ENCODE measurements around the gene MDM2. TPM values are rescaled to one million over a fixed set of nuclear protein-coding genes. Genes with fewer than 3 reads are reported as not detected.

Gene MDM2
- total RNA-seq, 1 experiment from 2014 or later: 86.4 TPM

DNA sequence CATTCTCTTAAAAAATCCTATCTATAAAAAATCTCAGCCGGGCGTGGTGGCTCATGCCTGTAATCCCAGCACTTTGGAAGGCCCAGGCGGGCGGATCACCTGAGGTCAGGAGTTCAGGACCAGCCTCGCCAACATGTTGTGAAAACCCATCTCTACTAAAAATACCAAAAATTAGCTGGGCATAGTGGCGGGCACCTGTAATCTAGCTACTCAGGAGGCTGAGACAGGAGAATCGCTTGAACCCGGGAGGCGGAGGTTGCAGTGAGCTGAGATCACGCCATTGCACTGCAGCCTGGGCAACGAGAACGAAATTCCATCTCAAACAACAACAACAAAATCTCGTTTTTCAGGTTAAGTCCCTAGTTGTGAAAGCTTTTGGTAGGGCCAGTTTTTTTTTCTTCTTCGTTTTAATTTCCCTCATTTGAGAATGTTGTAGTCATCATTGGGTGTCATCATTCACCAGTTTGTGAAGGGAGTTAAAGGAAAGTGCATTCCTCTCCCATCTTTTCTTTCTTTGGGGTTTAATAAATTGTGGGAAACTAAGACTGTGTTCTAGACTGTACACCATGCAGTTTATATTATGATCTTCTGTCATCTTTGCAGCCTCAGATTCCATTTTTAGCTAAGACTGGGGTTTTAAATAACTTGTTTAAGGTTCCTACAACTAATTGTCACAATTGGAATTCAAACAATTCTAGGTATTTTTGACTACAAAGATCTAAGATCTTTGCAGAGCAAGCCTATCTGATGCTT is 23.9 kb downstream of the MDM2 start:
- Histone ChIP-seq H2AFZ (ENCODE audit: low read length) (no peak overlapping the region), H3K9ac (ENCODE audit: low read length) (no peak overlapping the region), H3K9me3 (ENCODE audit: low read length) (no peaks in the 10 kb centered on the region), H4K20me1 (ENCODE audit: low read length) (no peaks in the 10 kb centered on the region), H3K4me3 (ENCODE audit: low read length) (no peak overlapping the region), H3K9me2 (replicated peaks; ENCODE audit: low read length) (no peaks in the 10 kb centered on the region), H3K27ac (ENCODE audit: low read length) (no peak overlapping the region), H3K27me3 (ENCODE audit: low read length) (no peaks in the 10 kb centered on the region), H3K36me3 (ENCODE audit: low read depth, low read length) (peaks cover 55% of the 10 kb centered on the region), H3F3A (ENCODE audit: low read length, unreplicated experiment) (no peaks in the 10 kb centered on the region), H3K4me1 (ENCODE audit: insufficient read depth, low read length) (peaks cover 8% of the 10 kb centered on the region), H3K4me2 (ENCODE audit: low read length) (no peak overlapping the region), H3K79me2 (ENCODE audit: low read length) (no peaks in the 10 kb centered on the region; the same call in 1 of the 2 replicates)
- POLR2A ChIA-PET (ENCODE audit: unreplicated experiment): no interaction called here
- no TSS peak for BruUV-seq (replicated peaks)
- CTCF ChIA-PET: no interaction called here
- ATAC-seq (no peak), DNase-seq (no peak)
- no peak for TF ChIP-seq EZH2 (IDR thresholded peaks at IDR 0.05; ENCODE audit: low read length, unreplicated experiment)
- TF ChIP-seq EZH2phosphoT487 (IDR thresholded peaks at IDR 0.05; ENCODE audit: borderline replicate concordance, low read length): no peak
- intact Hi-C loops (cut with micrococcal nuclease): no loop called here

DNA sequence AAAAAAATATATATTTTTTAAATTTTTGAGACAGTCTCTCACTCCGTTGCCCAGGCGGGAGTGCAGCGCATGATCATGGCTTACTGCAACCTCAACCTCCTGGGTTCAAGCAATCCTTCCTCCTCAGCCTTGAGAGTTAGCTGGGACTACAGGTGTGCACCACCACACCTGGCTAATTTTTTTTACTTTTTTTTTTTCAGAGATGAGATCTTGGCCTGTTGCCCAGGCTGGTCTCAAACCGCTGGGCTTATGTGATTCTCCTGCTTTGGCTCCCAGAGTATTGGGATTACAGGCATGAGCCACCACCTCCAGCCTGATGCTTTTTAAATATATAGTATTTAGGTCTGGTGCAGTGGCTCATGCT is 24.5 kb downstream of the MDM2 start:
- intact Hi-C loops (cut with micrococcal nuclease): no loop called here
- CTCF ChIA-PET: no interaction called here
- H3K36me3 ChIP-seq (ENCODE audit: low read depth, low read length): peaks cover 60% of the 10 kb centered on the region

DNA sequence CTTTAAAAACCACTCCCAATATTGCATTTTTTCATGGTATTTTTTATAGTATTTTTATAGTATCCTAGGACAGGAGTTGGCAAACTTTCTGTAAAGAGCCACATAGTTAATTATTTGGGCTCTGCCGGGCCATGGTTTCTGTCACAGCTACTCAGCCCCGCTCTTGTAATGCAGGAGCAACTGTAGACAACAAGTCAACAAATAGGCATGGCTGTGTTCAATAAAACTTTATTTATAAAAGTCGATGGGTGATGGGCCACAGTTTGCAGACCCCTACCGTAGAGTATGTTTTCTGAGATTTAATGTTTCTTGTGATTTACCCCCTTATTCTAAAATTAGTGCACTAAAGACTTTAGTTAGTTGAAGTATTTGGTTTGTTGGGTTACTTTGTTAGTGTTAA is 25.5 kb downstream of the MDM2 start:
- TF ChIP-seq, protein P1, sequence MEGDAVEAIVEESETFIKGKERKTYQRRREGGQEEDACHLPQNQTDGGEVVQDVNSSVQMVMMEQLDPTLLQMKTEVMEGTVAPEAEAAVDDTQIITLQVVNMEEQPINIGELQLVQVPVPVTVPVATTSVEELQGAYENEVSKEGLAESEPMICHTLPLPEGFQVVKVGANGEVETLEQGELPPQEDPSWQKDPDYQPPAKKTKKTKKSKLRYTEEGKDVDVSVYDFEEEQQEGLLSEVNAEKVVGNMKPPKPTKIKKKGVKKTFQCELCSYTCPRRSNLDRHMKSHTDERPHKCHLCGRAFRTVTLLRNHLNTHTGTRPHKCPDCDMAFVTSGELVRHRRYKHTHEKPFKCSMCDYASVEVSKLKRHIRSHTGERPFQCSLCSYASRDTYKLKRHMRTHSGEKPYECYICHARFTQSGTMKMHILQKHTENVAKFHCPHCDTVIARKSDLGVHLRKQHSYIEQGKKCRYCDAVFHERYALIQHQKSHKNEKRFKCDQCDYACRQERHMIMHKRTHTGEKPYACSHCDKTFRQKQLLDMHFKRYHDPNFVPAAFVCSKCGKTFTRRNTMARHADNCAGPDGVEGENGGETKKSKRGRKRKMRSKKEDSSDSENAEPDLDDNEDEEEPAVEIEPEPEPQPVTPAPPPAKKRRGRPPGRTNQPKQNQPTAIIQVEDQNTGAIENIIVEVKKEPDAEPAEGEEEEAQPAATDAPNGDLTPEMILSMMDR (conservative IDR thresholded peaks at IDR 0.05; ENCODE audit: low read depth, low read length): no peak
- no peak for TF ChIP-seq EZH2 (IDR thresholded peaks at IDR 0.05; ENCODE audit: low read length, unreplicated experiment)
- no peak for TF ChIP-seq EZH2phosphoT487 (IDR thresholded peaks at IDR 0.05; ENCODE audit: borderline replicate concordance, low read length)
- H3K9me2 ChIP-seq (replicated peaks; ENCODE audit: low read length): no peaks in the 10 kb centered on the region

More for the DNA sequence above, 24.5 kb downstream of the MDM2 start:
- H3K4me1 ChIP-seq (ENCODE audit: insufficient read depth, low read length): peaks cover 3% of the 10 kb centered on the region; the same call in 1 of the 2 replicates
- no peak overlapping the region for H3K27ac ChIP-seq (ENCODE audit: low read length)
- no peak overlapping the region for H3K4me2 ChIP-seq (ENCODE audit: low read length)
- no peaks in the 10 kb centered on the region for H4K20me1 ChIP-seq (ENCODE audit: low read length)
- no TSS peak for BruUV-seq (replicated peaks)
- H3F3A ChIP-seq (ENCODE audit: low read length, unreplicated experiment): no peaks in the 10 kb centered on the region
- H3K79me2 ChIP-seq (ENCODE audit: low read length): no peaks in the 10 kb centered on the region; the same call in 1 of the 2 replicates
- DNase-seq (no peak), ATAC-seq (no peak)
- TF ChIP-seq EZH2phosphoT487 (IDR thresholded peaks at IDR 0.05; ENCODE audit: borderline replicate concordance, low read length) (no peak), EZH2 (IDR thresholded peaks at IDR 0.05; ENCODE audit: low read length, unreplicated experiment) (no peak)
- TF ChIP-seq, protein P1 (conservative IDR thresholded peaks at IDR 0.05; ENCODE audit: low read depth, low read length): no peak
- no peaks in the 10 kb centered on the region for H3K27me3 ChIP-seq (ENCODE audit: low read length)
- H3K4me3 ChIP-seq (ENCODE audit: low read length): no peak overlapping the region
- H3K9me3 ChIP-seq (ENCODE audit: low read length): no peaks in the 10 kb centered on the region
- no peak overlapping the region for H3K9ac ChIP-seq (ENCODE audit: low read length)
- no peak overlapping the region for H2AFZ ChIP-seq (ENCODE audit: low read length)
- H3K9me2 ChIP-seq (replicated peaks; ENCODE audit: low read length): no peaks in the 10 kb centered on the region
- POLR2A ChIA-PET (ENCODE audit: unreplicated experiment): no interaction called here

More for the DNA sequence above, 25.5 kb downstream of the MDM2 start:
- ATAC-seq (no peak), DNase-seq (no peak)
- no peak overlapping the region for H2AFZ ChIP-seq (ENCODE audit: low read length)
- no peaks in the 10 kb centered on the region for H3F3A ChIP-seq (ENCODE audit: low read length, unreplicated experiment)
- H3K9ac ChIP-seq (ENCODE audit: low read length): no peak overlapping the region
- H3K4me1 ChIP-seq (ENCODE audit: insufficient read depth, low read length): no peaks in the 10 kb centered on the region
- peaks cover 61% of the 10 kb centered on the region for H3K36me3 ChIP-seq (ENCODE audit: low read depth, low read length)
- no TSS peak for BruUV-seq (replicated peaks)
- H3K4me2 ChIP-seq (ENCODE audit: low read length): no peak overlapping the region
- ChIA-PET CTCF (no interaction called here), POLR2A (ENCODE audit: unreplicated experiment) (no interaction called here)
- H3K4me3 ChIP-seq (ENCODE audit: low read length): no peak overlapping the region
- intact Hi-C loops (cut with micrococcal nuclease): no loop called here
- H3K79me2 ChIP-seq (ENCODE audit: low read length): no peaks in the 10 kb centered on the region; the same call in 1 of the 2 replicates
- no peaks in the 10 kb centered on the region for H3K27me3 ChIP-seq (ENCODE audit: low read length)
- no peaks in the 10 kb centered on the region for H3K9me3 ChIP-seq (ENCODE audit: low read length)
- no peak overlapping the region for H3K27ac ChIP-seq (ENCODE audit: low read length)
- no peaks in the 10 kb centered on the region for H4K20me1 ChIP-seq (ENCODE audit: low read length)

Data from PC-3 (cell line).